Esophagus muscularis mucosa (tissue), 4 donors: ENCODE data around the gene EPB41.

ENCODE experiments used
- EP300 ChIP-seq: sonication (generic); formaldehyde crosslinking; IDR thresholded peaks from one replicate; pipeline ENCODE4 v1.6.1; 2017; ENCODE audit warnings: antibody characterized with exemption
- POLR2A ChIP-seq: fragments of 450-650 bp; IDR thresholded peaks from one replicate; pipeline ENCODE4 v1.6.1; 2017; ENCODE audit warnings: antibody characterized with exemption, moderate library complexity, mild to moderate bottlenecking, low read depth
- TF ChIP-seq, protein P1 (sequence below), 3 experiments: fragments of 200-600 bp in 2 of 3; fragments of 450-650 bp in 1 of 3; sonication (generic) in 2 of 3; IDR thresholded peaks; one replicate each; pipeline ENCODE4 v1.5.1; 2017 to 2019; ENCODE audit warnings: antibody characterized with exemption in 3 of 3, mild to moderate bottlenecking in 2 of 3, moderate library complexity in 1 of 3

DNA sequence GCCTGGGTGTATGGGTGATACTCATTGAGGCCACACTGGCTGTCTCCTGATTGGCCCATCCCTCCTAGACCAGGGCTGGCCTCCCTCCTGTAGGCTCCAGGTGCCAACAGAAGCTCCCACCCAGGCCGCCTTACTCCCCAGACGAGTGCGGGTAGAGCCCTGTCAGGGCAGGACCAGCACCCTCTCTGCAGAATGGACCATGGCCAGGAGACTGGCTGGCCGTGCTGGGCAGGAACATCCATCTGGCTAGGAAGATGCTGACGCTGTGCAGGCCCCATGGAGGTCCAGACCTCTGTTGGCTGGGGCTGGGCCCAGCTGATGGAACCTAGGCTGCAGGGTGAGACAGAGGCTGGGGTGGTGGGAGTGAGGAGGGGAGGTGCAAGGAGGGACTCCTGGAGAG is 25.0 kb upstream of the EPB41 start:
- TF ChIP-seq POLR2A = no peak
- TF ChIP-seq, protein P1, sequence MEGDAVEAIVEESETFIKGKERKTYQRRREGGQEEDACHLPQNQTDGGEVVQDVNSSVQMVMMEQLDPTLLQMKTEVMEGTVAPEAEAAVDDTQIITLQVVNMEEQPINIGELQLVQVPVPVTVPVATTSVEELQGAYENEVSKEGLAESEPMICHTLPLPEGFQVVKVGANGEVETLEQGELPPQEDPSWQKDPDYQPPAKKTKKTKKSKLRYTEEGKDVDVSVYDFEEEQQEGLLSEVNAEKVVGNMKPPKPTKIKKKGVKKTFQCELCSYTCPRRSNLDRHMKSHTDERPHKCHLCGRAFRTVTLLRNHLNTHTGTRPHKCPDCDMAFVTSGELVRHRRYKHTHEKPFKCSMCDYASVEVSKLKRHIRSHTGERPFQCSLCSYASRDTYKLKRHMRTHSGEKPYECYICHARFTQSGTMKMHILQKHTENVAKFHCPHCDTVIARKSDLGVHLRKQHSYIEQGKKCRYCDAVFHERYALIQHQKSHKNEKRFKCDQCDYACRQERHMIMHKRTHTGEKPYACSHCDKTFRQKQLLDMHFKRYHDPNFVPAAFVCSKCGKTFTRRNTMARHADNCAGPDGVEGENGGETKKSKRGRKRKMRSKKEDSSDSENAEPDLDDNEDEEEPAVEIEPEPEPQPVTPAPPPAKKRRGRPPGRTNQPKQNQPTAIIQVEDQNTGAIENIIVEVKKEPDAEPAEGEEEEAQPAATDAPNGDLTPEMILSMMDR (IDR thresholded peaks at IDR 0.05) = no peak
- TF ChIP-seq EP300 = no peak
